Measurements from ENCODE around the gene MAP7. TPM values are rescaled to one million over a fixed set of nuclear protein-coding genes. Genes with fewer than 3 reads are reported as not detected.

The MAP7 gene
- total RNA-seq, 1 donor from 2014 or later = 3.2 TPM

GRCh38 chr6:136567688-136568087 is 17.5 kb upstream of the MAP7 start:
- intact Hi-C loops (cut with DNase I) = no loop called here
- ATAC-seq = no peak
- DNase-seq (ENCODE audit: missing footprints) = no peak

DNA sequence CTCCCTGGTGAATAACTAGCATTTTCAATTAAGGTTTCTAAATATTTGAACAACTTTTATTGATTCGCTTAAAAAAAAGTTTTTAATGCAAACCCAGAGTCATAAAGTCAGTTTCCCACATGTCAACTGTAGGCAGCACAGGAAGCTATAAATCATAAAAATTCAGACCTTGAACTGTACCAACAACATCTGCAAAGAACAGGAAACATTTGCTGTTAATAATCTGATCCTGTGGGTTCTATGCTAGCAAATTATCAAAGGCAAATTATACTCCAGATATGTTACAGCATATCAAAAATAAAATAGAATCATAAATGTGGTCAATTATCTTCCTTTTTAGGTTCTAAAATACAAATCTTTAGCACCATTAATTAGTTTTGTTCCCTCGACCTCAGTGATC is 16.6 kb upstream of the MAP7 start:
- intact Hi-C loops (cut with DNase I) = no loop called here
- ATAC-seq = no peak
- DNase-seq (ENCODE audit: missing footprints) = no peak

DNA sequence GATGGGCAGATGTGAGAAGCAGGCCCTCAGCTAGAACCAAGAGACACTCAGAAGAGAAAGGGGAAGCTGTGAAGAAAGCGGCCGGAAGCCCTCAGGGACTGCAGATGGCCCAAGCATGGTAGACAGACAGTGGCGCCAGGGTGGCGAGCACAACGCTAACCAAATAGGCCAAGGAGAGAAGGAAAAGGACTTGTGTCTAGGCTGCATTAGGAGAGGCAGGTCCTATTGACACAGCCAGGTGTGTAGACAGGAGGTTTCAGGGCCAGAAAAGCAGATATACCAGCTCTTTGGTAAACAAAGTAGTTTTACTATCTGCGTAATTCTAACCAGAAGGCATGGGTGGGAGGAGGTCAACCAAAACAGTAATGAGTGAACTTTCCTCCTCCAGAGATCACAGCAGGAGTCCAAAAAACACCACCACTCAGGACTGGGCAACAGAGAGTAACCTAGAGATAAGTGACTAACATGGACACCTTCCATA is 15.8 kb upstream of the MAP7 start:
- intact Hi-C loops (cut with DNase I) = no loop called here
- DNase-seq (ENCODE audit: missing footprints) = peak; percentile 80
- no peak for ATAC-seq

DNA sequence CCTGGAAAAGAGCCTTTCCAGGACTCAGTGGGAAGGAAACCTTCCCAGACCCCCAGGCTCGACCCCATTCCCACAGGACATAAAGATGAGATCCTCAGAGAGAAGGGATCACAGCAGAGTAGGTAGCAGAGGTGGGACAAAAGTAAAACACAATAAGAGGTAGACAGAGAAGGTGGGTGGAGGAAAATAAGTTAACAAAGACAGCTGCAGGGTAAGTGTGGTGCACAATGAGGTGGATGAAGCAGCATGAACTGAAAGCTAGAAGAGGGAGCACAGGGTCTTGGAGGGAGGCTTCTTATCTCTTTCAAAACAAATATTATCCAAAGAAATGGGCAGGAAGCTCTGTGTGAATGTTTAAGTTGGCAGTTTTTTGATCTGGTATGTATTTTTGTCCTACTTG is 14.0 kb upstream of the MAP7 start:
- intact Hi-C loops (cut with DNase I) = no loop called here
- ATAC-seq = no peak
- no peak for DNase-seq (ENCODE audit: missing footprints)

DNA sequence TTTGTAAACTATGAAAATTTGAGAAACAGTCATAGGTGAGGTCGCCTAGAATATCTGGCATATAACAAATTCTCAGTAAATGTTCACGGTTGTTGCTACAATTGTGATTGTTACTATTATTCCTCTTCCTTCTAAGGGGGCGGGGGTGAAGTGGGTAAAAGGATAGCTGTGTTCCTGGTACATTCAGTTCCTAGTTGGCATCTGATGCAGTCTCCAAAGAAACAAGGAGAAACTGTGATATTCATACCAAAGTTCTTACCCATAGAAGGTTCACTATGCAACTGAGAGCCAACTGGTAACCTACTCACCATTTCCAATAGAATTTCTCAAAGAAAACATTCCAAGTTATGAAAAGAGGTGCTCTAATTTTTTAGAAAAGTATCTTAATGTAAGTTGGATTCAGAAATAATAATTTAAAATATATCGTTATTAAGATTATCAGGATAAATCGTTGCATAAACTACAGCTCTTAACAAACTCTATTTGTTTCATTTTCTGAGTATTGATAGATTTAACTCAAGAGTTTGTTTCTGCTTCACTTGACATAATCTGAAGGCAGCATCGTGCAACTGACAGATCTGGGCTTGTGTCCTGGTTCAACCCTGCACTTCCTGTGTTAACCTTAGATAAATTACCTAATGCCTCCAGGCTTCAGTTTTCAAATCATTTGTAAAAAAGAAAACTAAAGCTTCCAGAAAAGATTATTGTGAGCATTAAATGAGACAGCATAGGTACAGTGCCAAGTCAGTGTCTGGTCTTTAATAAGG is 13.3 kb upstream of the MAP7 start:
- ATAC-seq = no peak
- no peak for DNase-seq (ENCODE audit: missing footprints)
- intact Hi-C loops (cut with DNase I) = no loop called here

GRCh38 chr6:136562211-136562610 is 12.0 kb upstream of the MAP7 start:
- intact Hi-C loops (cut with DNase I) = no loop called here
- DNase-seq (ENCODE audit: missing footprints) = no peak
- ATAC-seq = no peak

DNA sequence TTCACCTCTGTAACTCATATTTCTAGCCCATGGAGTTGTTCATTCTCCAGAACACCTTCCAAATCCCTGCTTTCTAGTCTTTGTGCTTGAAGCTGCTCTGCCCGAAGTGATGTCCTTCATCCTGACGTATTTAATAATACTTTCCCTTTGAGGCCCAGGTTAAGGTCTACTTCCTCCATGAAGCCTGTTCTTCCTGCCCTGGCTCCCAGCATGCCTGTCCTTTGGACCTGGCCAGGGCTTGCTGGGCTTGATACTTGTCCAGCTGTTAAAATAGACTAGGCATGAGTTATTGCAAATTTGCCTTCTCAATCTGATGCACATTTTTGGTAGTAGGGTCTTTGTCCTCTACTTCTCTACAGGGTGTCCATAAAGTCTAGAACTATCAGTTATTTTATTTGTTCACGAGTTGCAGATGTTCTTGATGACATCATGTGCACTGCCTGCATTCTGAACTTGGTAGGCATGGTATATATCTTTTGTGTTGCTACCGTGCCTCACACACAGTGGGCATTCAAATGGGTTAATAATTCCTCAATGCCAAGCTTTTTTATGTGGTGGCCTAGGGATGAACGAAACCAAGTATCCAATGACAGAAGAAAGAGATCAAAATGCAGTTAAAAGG is 3.1 kb upstream of the MAP7 start:
- DNase-seq (ENCODE audit: missing footprints) (no peak), ATAC-seq (no peak)
- intact Hi-C loops (cut with DNase I) = no loop called here

DNA sequence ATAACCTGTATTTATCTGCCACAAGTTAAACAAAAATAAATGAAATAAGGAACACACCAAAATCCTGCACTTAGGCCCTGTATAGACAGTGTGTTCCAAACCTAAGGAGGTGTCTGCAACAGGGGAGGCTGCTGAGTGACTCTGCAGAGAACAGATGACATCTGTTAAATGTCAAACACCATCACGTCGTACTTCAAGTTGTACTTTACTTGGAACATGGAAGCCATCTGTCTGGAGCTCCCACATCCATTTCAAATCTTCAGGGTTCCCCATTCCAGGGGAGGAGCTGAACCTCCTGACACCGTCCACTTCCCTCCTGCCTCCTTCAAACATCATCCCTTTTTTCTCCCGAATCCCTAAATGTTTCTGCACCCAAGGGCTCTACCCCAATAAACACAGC is 1.8 kb upstream of the MAP7 start:
- DNase-seq (ENCODE audit: missing footprints) (no peak), ATAC-seq (no peak)
- intact Hi-C loops (cut with DNase I) = no loop called here

GRCh38 chr6:136551103-136551502 is 881 bp upstream of the MAP7 start:
- intact Hi-C loops (cut with DNase I) = no loop called here
- no peak for DNase-seq (ENCODE audit: missing footprints)
- no peak for ATAC-seq

- no peak for DNase-seq (ENCODE audit: missing footprints)
- ATAC-seq = peak; percentile 76
- intact Hi-C loops (cut with DNase I) = no loop called here
Measured at GRCh38 chr6:136550045-136550329, 235 bp downstream of the MAP7 start.

DNA sequence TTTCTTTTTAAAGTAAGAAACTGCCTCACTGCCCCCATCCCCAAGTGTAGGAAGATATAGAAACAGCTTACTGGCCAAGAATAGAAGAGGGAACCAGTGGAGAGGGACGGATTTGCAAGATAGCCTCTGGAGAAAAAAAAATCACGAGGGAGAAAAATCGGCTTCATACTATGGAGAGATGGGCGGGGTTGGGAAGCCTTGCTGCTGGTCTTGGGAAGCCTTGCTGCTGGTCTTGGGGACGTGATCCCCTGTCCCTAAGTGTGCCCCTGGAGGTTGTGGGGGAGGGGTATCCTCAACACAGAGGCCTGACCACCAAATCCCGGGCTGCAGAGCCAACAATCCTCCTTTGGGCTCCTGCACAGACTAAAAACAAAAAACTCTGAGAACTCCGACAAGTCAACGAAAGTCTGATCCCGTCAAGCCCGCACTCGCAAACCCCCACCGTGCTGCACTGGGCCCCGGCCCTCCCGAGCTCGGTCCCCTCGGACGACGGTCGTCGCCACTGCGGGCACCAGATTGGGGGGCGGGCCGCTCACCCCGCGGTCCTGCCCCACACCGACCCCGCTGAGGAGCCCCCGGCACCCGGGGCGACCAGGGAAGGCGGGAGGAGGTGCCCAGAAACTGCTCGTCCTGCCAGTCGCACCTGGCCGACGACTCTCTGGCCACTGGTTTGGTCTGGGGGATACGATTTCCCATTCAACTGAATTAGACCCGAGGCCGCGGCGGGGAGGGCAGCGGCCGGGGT is 750 bp downstream of the MAP7 start:
- peak; percentile 20 for ATAC-seq
- DNase-seq (ENCODE audit: missing footprints) = peak; percentile 48
- intact Hi-C loops (cut with DNase I) = no loop called here

- intact Hi-C loops (cut with DNase I) = no loop called here
- no peak for ATAC-seq
- DNase-seq (ENCODE audit: missing footprints) = no peak
Measured at GRCh38 chr6:136548582-136549299, 1.5 kb downstream of the MAP7 start.

- intact Hi-C loops (cut with DNase I) = no loop called here
- ATAC-seq = no peak
- no peak for DNase-seq (ENCODE audit: missing footprints)
Measured at GRCh38 chr6:136547871-136548270, 2.4 kb downstream of the MAP7 start.

- ATAC-seq (no peak), DNase-seq (ENCODE audit: missing footprints) (no peak)
- intact Hi-C loops (cut with DNase I) = no loop called here
Measured at GRCh38 chr6:136547336-136547735, 2.9 kb downstream of the MAP7 start.

GRCh38 chr6:136546331-136546730 is 3.9 kb downstream of the MAP7 start:
- intact Hi-C loops (cut with DNase I) = no loop called here
- ATAC-seq (no peak), DNase-seq (ENCODE audit: missing footprints) (no peak)

DNA sequence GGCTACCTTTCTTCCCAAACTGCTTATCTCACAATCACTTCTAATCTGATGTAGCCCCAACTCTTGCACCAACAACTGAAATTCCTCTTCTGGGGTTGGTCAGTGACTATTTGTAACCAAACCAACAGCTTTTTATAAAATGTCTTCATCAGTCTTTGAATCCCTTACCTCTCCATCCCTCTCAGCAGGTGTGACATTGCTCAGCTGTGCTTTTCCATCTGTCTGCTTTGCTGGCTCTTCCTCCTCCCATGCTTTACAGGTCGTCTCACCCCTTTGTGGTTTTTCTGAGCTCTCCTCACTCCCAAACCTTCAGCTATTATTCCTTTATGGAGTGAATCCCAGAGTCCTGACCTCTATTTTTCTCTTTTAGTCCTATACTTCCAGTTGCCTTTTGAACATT is 5.9 kb downstream of the MAP7 start:
- intact Hi-C loops (cut with DNase I) = no loop called here
- no peak for DNase-seq (ENCODE audit: missing footprints)
- no peak for ATAC-seq

- intact Hi-C loops (cut with DNase I) = no loop called here
- ATAC-seq (no peak), DNase-seq (ENCODE audit: missing footprints) (no peak)
Measured at GRCh38 chr6:136541395-136541794, 8.8 kb downstream of the MAP7 start.

- DNase-seq (ENCODE audit: missing footprints) (no peak), ATAC-seq (no peak)
- intact Hi-C loops (cut with DNase I) = no loop called here
Measured at GRCh38 chr6:136539967-136540652, 10.1 kb downstream of the MAP7 start.

- DNase-seq (ENCODE audit: missing footprints) (no peak), ATAC-seq (no peak)
- intact Hi-C loops (cut with DNase I) = no loop called here
Measured at GRCh38 chr6:136538836-136539235, 11.4 kb downstream of the MAP7 start.
